K562 (cell line): Measurements from ENCODE around the gene BIN1. TPM values are rescaled to one million over a fixed set of nuclear protein-coding genes. Genes with fewer than 3 reads are reported as not detected.

Source experiments
- ATAC-seq: fragments of 200-7000 bp; cut with Tn5 transposase; 3 replicates; pipeline ENCODE4 v1.9.1; 2020; ENCODE audit warnings: moderate library complexity
- BruUV-seq: library from RNA; stranded (reverse); fragments of 400-500 nt; replicated peaks from 2 replicates; lab custom pipeline; 2021; lab: Mats Ljungman, UMichigan
- CTCF ChIA-PET: fragments of 300-600 bp; formaldehyde crosslinking; extraction: SDS; loops from one replicate; lab custom pipeline; 2021; ENCODE audit warnings: low intra/inter-chr PET ratio; lab: Yijun Ruan, JAX
- POLR2A ChIA-PET: fragments of 300-600, 350-650 bp; sonication (Branson Sonifier 250); formaldehyde crosslinking; extraction: SDS; loops from one replicate; lab custom pipeline; 2021; ENCODE audit warnings: antibody characterized with exemption, inconsistent platforms; lab: Yijun Ruan, JAX
- DNase-seq, 4 experiments: peaks; one replicate each; pipeline versions ENCODE4 v3.0.0 to v3.0.0-alpha.2; 2011 to 2018; ENCODE audit warnings: low spot score in 3 of 4, mixed read lengths in 3 of 4; ENCODE audit errors: extremely low read depth in 1 of 4
- FAIRE-seq: peaks from 2 replicates; lab custom pipeline; 2011; peaks lifted over from hg19 to GRCh38; lab: Jason Lieb, UNC
- H2AFZ ChIP-seq: 2 replicates; pipeline ENCODE4 v1.6.0; 2011; ENCODE audit warnings: low read depth, low read length, control low read depth, inconsistent platforms
- H3K27ac ChIP-seq: fragments of 200-600 bp; 3 replicates; pipeline ENCODE4 v1.8.0; 2011; ENCODE audit warnings: low read depth, mild to moderate bottlenecking, control low read depth, inconsistent platforms, low read length, moderate library complexity, mixed read lengths; ENCODE audit errors: extremely low read depth
- H3K27me3 ChIP-seq, 2 experiments: fragments of 300-600 bp in 1 of 2; 2 replicates in 1 of 2; 3 replicates in 1 of 2; pipeline versions ENCODE4 v1.6.0 to v1.8.0; 2011; ENCODE audit warnings: inconsistent platforms in 2 of 2, low read length in 2 of 2, mild to moderate bottlenecking in 1 of 2, mixed read lengths in 1 of 2, moderate library complexity in 1 of 2; ENCODE audit not compliant: control insufficient read depth in 2 of 2, insufficient read depth in 2 of 2
- H3K36me3 ChIP-seq: fragments of 300-600 bp; 3 replicates; pipeline ENCODE4 v1.8.0; 2011; ENCODE audit warnings: mild to moderate bottlenecking, low read length, inconsistent platforms; ENCODE audit not compliant: control insufficient read depth, insufficient read depth
- H3K4me1 ChIP-seq, 2 experiments: fragments of 200-600 bp in 1 of 2; replicated peaks in 1 of 2; 2 replicates in 1 of 2; 3 replicates in 1 of 2; pipeline versions ENCODE4 v1.5.1 to v1.8.0; 2011; ENCODE audit warnings: inconsistent platforms in 2 of 2, low read length in 2 of 2, mild to moderate bottlenecking in 1 of 2, mixed read lengths in 1 of 2, moderate library complexity in 1 of 2; ENCODE audit not compliant: control insufficient read depth in 2 of 2, insufficient read depth in 2 of 2
- H3K4me2 ChIP-seq: 2 replicates; pipeline ENCODE4 v1.6.1; 2011; ENCODE audit warnings: low read length, control low read depth, inconsistent platforms, mixed read lengths; ENCODE audit not compliant: insufficient read depth
- H3K4me3 ChIP-seq: fragments of 200-600 bp; sonication (generic), shearing (Covaris generic); 2 replicates; pipeline ENCODE4 v1.5.1; 2016; ENCODE audit warnings: control low read depth, inconsistent platforms
- H3K79me2 ChIP-seq: fragments of 200-600 bp; 3 replicates; pipeline ENCODE4 v1.8.0; 2011; ENCODE audit warnings: low read length, inconsistent platforms; ENCODE audit not compliant: control insufficient read depth, insufficient read depth
- H3K9ac ChIP-seq, 2 experiments: 2 replicates each; pipeline versions ENCODE4 v1.6.0 to v1.6.1; 2011; ENCODE audit warnings: low read depth in 2 of 2, low read length in 2 of 2, control low read depth in 1 of 2, inconsistent platforms in 1 of 2, mild to moderate bottlenecking in 1 of 2, mixed read lengths in 1 of 2; ENCODE audit not compliant: insufficient read depth in 1 of 2
- H3K9me1 ChIP-seq: one replicate; pipeline ENCODE4 v1.6.0; 2011; ENCODE audit warnings: inconsistent platforms, mild to moderate bottlenecking, low read length, moderate library complexity; ENCODE audit not compliant: control insufficient read depth, insufficient read depth
- H3K9me3 ChIP-seq: replicated peaks from 2 replicates; pipeline ENCODE4 v1.5.1; 2011; ENCODE audit warnings: low read depth, low read length, inconsistent platforms; ENCODE audit not compliant: control insufficient read depth, insufficient read depth
- H4K20me1 ChIP-seq: replicated peaks from 2 replicates; pipeline ENCODE4 v1.6.1; 2011; ENCODE audit warnings: low read length, inconsistent platforms, mixed read lengths; ENCODE audit not compliant: control insufficient read depth, insufficient read depth
- PCBP1 ChIP-seq: fragments of 200-400 bp; formaldehyde crosslinking; IDR thresholded peaks from 2 replicates; pipeline ENCODE4 v1.6.1; 2018; ENCODE audit warnings: mild to moderate bottlenecking, low read depth, low read length; ENCODE audit not compliant: poor library complexity, severe bottlenecking
- PHB ChIP-seq: fragments of 250-450 bp; sonication (Bioruptor Pico); IDR thresholded peaks from 2 replicates; pipeline ENCODE4 v1.5.0; 2021
- RBM25 ChIP-seq: fragments of 200-400 bp; formaldehyde crosslinking; IDR thresholded peaks from 2 replicates; pipeline ENCODE4 v1.6.1; 2018; ENCODE audit warnings: low read length, low read depth, moderate library complexity; ENCODE audit not compliant: severe bottlenecking
- SMAD2 ChIP-seq: fragments of 150-350 bp; IDR thresholded peaks from 2 replicates; pipeline ENCODE4 v1.6.1; 2014; ENCODE audit warnings: low read depth, mild to moderate bottlenecking, low read length
- SPI1 ChIP-seq: IDR thresholded peaks from 2 replicates; pipeline ENCODE4 v1.6.1; 2011; ENCODE audit warnings: low read depth, low read length, control low read depth, borderline replicate concordance
- WGBS: fragments of 100-300 bp; shearing (Covaris generic); methylation state at CpG from one replicate; pipeline ENCODE4 v1.1.6; 2016; ENCODE audit warnings: low coverage, mixed read lengths; ENCODE audit not compliant: insufficient coverage; ENCODE audit errors: missing lambda C conversion rate; 5-methylcytosine and 5-hydroxymethylcytosine counted together
- in situ Hi-C: fragments of 300-500 bp; cut with MboI; formaldehyde crosslinking; loops from 4 replicates; pipeline ENCODE4 v1.15.0; 2018; ENCODE audit warnings: inconsistent platforms, mixed read lengths
- intact Hi-C: fragments of 100-400 bp; cut with micrococcal nuclease; formaldehyde crosslinking; loops from 2 replicates; pipeline ENCODE4 v1.14.2; 2022
- polyA plus RNA-seq, 8 experiments: library from polyadenylated mRNA; depleted of rRNA in 4 of 8; stranded (reverse) in 5 of 8; unstranded in 3 of 8; fragments of >200 nt; fragmentation: Nextera tagmentation in 2 of 8; fragmentation: Illumina TruSeq in 1 of 8; extraction: Ambion mirVana in 2 of 8; extraction: Trizol in 1 of 8; gene quantifications; 2 replicates each; pipeline versions ENCODE4 v1.2.1 to v1.2.3, GENCODE V29; 2011 to 2014; ENCODE audit warnings: inconsistent platforms in 1 of 8, missing spikeins in 1 of 8
- total RNA-seq, 7 experiments: library from RNA; depleted of rRNA in 6 of 7; stranded (reverse); fragments of >200 nt in 6 of 7; fragmentation: Illumina TruSeq in 2 of 7; extraction: Trizol in 2 of 7; gene quantifications; 2 replicates each; pipeline versions ENCODE4 v1.2.1 to v1.2.3, GENCODE V29; 2011 to 2021; ENCODE audit warnings: low replicate concordance in 1 of 7
- TF ChIP-seq, protein P1 (sequence below), 2 experiments: fragments of 450-650 bp; formaldehyde crosslinking in 1 of 2; IDR thresholded peaks; 2 replicates each; pipeline versions ENCODE4 v1.4.0 to v1.6.1; 2014 to 2020; ENCODE audit warnings: mild to moderate bottlenecking in 2 of 2, borderline replicate concordance in 1 of 2, low read depth in 1 of 2

BIN1 gene
- total and polyA plus RNA-seq, 9 of the 15 experiments (the other 6 are each of a cell fraction or from before 2014, with no cell fraction given) = 0.04 to 2.8 (median 0.79) TPM; not detected in 1

DNA sequence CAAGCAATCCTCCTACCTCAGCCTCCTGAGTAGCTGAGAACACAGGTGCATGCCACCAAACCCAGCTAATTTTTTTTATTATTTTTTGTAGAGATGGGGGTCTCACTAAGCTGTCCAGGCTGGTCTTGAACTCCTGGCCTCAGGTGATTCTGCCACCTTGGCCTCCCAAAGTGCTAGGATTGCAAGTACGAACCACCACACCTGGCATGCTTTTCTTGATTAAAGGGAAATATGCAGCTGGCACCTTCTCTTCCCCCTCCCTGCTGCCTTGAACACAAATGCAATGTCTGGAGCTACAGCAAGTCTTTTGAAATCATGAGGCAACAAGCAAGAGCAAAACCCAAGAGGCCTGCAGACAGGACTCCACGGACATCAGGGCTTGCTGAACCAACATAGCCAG is 26.8 kb upstream of the BIN1 start:
- CTCF ChIA-PET = no interaction called here
- ATAC-seq = no peak
- no peaks in the 10 kb centered on the region for H3K36me3 ChIP-seq
- no peaks in the 10 kb centered on the region for H4K20me1 ChIP-seq
- no peak overlapping the region for H3K27ac ChIP-seq
- no peaks in the 10 kb centered on the region for H3K79me2 ChIP-seq
- intact Hi-C loops = no loop called here
- no peak overlapping the region for H3K4me2 ChIP-seq
- WGBS = 0% methylated on average over 2 of the region's 2 CpGs
- POLR2A ChIA-PET = interaction anchor here (0.7 to 1.3 kb wide), 2 partner anchors 13 to 15 kb away, joined by 3 read pairs; no protein-coding TSS in a partner anchor
- TF ChIP-seq RBM25 (peak; percentile 67), SPI1 (no peak)
- TF ChIP-seq, all 486 proteins: peak for 1
- Histone ChIP-seq H2AFZ (no peak overlapping the region), H3K4me3 (no peak overlapping the region), H3K4me1 (peaks cover 0 to 7% of the 10 kb centered on the region in 2 experiments; a peak in 2 of 5 replicates), H3K9me1 (no peaks in the 10 kb centered on the region), H3K9ac (no peak overlapping the region), H3K27me3 (peaks cover 9 to 39% of the 10 kb centered on the region in 2 experiments; a peak in 4 of 5 replicates), H3K9me3 (no peaks in the 10 kb centered on the region)
- BruUV-seq = no TSS peak
- DNase-seq = no peak
- in situ Hi-C loops = no loop called here
- FAIRE-seq = no peak

DNA sequence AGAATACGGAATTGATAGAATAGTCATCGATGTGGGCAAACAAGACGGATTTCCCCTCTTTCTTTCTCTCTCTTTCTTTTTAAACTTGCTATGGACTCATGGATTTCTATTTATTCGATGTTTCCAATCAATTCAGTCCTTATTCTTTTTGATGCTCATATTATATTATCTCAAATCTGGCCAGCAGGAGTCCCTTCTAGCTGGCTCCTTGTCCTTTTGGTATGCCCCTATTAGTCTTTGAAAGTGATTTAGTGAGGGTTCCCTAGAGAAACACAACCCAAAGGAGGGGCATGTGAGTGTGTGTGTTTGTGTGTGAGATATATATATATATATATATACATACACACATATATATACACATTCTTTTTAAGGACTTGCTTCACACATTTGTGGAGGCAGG is 23.5 kb upstream of the BIN1 start:
- Histone ChIP-seq H3K27me3 (peaks cover 8 to 26% of the 10 kb centered on the region in 2 experiments; a peak in 4 of 5 replicates), H3K4me2 (no peak overlapping the region), H3K27ac (no peak overlapping the region), H4K20me1 (no peaks in the 10 kb centered on the region; the same call in 1 of the 2 replicates), H3K9ac (no peak overlapping the region), H3K9me1 (no peaks in the 10 kb centered on the region), H2AFZ (no peak overlapping the region), H3K9me3 (no peaks in the 10 kb centered on the region), H3K4me3 (no peak overlapping the region), H3K36me3 (no peaks in the 10 kb centered on the region), H3K79me2 (no peaks in the 10 kb centered on the region), H3K4me1 (peaks cover 0 to 4% of the 10 kb centered on the region in 2 experiments; a peak in 1 of 5 replicates)
- BruUV-seq = no TSS peak
- DNase-seq (no peak), FAIRE-seq (no peak), ATAC-seq (no peak)
- CTCF ChIA-PET = no interaction called here
- intact Hi-C loops (no loop called here), in situ Hi-C loops (no loop called here)
- WGBS = 0% methylated on average over 4 of the region's 4 CpGs
- POLR2A ChIA-PET = no interaction called here
- TF ChIP-seq PCBP1 (no peak), SMAD2 (no peak), PHB (CRISPR knock-in tag) (no peak)
- TF ChIP-seq, protein P1, sequence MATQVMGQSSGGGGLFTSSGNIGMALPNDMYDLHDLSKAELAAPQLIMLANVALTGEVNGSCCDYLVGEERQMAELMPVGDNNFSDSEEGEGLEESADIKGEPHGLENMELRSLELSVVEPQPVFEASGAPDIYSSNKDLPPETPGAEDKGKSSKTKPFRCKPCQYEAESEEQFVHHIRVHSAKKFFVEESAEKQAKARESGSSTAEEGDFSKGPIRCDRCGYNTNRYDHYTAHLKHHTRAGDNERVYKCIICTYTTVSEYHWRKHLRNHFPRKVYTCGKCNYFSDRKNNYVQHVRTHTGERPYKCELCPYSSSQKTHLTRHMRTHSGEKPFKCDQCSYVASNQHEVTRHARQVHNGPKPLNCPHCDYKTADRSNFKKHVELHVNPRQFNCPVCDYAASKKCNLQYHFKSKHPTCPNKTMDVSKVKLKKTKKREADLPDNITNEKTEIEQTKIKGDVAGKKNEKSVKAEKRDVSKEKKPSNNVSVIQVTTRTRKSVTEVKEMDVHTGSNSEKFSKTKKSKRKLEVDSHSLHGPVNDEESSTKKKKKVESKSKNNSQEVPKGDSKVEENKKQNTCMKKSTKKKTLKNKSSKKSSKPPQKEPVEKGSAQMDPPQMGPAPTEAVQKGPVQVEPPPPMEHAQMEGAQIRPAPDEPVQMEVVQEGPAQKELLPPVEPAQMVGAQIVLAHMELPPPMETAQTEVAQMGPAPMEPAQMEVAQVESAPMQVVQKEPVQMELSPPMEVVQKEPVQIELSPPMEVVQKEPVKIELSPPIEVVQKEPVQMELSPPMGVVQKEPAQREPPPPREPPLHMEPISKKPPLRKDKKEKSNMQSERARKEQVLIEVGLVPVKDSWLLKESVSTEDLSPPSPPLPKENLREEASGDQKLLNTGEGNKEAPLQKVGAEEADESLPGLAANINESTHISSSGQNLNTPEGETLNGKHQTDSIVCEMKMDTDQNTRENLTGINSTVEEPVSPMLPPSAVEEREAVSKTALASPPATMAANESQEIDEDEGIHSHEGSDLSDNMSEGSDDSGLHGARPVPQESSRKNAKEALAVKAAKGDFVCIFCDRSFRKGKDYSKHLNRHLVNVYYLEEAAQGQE (IDR thresholded peaks at IDR 0.05; ENCODE audit: borderline replicate concordance) = no peak
- TF ChIP-seq, protein P1 (CRISPR knock-in tag; IDR thresholded peaks at IDR 0.05; ENCODE audit: low read depth) = no peak
